NCI-H2196 treated with DMSO at 0.1 percent for 48 hours (cell line): ENCODE data around the gene CKLF.

Experiments
- DNase-seq: peaks from one replicate; lab custom pipeline; 2025; ENCODE audit not compliant: unreplicated experiment; lab: John Stamatoyannopoulos, UW

CKLF gene

DNA sequence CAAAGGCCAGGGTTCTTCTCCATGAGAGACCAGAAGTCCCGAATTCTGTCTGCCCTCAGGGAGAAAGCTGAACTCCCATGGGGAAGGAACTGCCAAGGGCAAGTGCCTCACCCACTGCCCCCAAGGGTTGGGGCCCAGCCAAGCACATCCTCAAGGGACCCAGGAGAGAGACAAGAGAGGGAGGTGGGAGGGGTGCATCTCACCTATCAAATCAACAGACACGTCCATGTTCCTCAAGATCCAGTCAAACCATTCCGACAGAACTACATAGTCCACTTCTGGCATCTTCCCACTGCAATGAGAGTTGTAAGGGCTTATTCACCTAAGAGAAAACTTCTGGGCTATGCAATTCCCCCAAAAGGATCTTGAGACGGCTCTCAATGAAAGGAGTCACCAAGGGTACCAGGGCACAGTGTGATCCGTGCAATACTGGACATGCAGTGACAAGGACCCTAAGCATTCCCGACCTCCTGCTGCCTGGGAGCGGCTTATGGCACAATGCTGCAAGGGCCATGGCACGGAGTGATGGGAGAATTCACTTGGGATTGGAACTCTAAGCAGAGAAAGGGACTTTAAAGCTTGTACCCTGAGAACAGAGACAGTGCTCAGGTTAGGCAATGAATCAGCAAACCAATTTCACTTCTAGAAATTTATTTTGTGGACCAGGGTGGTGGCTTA, 34.7 kb upstream of the CKLF start:
- DNase-seq: no peak

DNA sequence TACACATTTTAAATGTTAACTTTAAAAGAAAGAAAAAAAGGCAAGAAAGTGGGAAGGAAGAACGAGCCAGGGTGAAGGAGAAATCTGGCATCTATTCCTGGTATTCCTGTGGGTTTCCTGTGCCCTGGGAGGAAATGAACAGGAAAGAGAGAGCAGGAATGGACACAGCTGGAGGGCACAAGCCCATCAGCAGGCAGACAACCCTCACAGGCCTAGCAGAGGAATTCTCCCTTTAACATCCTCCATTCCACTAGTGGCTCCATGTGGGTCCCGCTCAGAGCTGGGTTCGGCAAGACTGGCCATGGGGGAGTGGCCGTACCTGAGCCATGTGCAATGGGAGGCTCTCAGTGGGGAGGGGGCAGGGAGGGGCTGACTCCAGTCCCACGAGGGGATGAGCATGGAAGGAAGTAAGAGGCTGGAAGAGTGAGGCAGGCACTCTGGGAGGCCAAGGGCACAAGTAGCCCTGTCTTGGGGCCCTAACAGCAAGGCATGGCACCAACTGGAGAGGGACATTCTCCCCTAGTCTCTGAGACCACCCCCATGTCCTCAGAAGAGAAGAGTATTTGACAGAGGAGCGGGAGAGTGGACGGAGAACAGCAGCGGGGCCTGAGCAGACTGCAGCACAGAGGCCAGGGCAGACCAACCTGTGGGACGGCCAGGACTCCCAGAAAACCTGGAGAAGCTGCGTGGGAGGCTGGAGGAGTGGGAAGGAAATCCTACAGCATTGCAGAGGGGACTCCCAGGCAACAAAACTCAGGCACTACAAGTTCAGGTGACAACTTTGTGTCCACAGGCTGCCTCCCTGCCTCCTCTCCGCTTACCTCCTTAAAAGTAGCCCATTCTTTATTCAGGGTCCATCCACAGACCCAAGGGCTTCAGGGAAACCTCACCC, 32.6 kb upstream of the CKLF start:
- no peak for DNase-seq

DNA sequence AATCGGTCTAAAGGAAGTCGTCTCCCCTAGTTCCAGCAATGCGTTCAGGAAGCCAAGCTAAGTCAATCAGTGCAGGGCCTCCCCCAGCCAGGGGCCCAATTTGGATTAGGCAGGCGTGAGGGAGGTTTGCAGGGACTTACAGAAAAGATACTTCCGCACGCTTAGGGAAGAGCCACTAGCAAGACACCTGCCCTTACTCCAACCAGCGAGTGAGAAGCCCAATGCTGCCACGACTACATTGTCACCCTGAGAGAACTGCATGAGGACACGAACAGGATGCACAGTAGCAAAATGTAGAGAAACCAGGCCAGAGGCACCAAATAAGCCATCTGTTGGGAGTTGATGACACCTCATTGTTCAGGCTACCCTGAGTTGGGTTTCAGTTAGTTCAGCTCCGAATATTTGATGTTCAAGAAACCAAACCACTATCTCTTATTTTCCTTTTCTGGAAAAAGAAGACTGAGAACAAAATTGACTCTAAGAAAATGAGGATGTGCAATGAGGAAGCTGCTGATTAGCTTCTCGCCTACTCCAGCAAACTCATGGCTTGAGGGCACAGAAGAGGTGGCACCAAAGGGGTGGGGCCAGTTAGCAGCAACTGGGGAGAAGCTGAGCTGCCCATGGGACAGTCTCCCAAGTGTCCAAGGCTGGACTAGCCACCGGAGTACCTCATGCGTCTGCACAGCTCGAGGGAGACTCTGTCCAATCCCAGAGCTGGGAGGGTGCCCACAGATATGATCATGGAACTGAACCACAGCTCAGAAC, 31.8 kb upstream of the CKLF start:
- DNase-seq: no peak

DNA sequence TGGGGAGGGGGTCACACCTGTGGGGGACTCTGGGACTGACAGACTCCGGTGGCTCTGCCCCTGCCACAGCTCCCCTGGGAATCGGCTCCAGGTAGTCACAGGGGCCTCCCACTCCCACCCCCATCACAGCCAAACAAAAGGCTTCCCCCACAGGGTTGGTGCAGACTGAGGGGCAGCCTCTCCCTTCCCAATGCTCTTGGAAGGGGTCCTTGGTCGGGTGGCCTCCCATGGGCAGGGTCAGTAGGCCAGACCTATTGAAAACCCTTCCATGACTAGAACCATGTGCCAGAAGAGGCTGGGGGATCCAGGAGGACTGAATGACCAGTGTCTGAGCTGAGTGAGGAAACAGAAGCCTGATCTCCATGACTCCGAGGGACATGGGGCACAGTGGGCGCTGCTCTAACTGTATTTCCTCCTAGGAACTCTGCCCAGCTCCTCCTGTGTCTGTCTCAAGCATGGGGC, 31.1 kb upstream of the CKLF start:
- no peak for DNase-seq

DNA sequence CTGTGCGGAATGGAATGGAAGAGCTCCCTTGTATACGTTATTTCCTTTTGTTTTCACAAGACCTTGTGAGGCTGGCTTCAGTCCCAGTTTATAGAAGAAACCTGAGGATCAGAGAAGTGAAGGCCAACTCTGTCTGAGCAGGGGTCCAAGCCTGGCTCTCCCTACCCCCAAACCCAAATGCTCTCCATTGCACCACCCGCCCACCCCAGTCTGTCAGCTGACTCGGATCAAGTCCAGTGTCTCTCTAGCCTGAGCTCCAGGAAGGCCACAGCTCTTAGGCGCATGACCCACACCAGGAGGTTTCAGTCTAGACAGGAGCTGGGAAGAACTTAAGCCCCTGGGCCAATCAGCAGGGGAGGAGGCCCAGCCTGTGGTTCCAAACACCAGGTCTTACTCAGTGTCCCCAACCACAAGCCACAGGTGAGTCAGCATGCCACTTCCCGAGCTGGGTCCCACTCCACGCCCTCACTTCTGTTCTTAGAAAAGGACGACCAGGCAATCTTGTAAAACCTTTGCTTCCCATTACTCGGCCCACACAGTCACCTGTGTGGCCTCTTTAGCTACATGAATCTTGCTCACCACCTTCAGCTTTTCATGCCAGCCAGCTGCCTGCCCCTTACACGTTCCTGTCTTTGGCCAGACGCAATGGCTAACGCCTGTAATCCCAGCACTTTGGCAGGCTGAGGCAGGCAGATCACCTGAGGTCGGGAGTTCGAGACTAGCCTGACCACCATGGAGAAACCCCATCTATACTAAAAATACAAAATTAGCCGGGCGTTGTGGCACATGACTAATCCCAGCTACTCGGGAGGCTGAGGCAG, 30.2 kb upstream of the CKLF start:
- no peak for DNase-seq

DNA sequence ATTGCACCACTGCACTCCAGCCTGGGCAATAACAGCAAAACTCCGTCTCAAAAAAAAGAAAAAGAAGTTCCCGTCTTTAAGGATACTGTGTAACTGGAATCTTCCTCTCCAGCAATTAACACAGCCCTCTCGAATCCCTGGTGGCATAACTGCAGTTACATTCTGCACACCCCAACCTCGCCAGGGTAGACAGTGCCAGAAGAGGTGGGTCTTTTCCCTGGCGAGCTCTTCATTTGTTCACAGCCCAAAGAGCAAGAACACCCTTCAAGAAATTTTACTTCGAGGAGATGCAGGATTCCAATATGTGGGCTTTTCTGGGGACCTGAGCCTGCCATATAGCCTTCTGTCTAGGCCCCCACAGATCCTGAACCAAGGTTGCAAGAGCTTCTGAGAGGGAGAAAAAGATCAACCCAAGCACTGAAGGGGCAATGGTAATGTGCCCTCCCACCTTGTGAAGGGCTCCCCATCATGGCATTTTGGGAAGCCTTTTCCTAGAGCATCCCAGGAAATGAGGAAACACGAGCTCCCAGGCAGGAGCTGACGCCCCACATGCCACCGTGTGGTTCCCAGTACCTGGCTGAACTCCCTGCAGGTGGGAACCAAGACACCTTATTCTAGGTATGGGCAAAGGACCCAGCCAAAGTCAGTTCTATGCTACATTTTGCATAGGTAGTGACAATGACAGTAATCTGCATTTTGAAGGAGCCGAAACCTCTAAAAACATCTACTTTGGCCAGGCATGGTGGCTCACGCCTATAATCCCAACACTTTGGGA, 29.4 kb upstream of the CKLF start:
- no peak for DNase-seq

DNA sequence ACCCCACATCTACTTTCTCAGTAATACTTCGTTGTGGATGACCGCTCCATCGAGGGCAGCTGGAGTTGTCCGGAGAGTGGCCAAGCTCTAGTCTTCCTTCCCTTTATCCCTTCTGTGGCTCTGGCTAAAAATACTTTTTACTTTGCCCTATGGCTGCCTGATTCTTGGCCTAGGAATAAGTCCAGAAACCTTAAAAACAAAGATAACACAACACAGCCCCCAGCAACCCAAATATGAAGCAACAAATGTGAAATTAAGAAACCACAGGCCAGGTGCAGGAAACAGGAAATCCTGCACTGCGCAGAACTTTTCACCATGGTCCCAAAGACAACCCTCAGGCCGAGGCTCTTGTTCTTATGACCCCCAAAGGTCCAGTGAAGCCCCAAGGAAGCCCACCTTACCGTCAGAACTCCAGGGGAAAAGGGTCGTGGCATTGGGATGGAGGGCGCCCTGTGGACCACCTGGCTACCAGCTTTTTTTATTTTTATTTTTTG, 28.5 kb upstream of the CKLF start:
- DNase-seq: no peak

DNA sequence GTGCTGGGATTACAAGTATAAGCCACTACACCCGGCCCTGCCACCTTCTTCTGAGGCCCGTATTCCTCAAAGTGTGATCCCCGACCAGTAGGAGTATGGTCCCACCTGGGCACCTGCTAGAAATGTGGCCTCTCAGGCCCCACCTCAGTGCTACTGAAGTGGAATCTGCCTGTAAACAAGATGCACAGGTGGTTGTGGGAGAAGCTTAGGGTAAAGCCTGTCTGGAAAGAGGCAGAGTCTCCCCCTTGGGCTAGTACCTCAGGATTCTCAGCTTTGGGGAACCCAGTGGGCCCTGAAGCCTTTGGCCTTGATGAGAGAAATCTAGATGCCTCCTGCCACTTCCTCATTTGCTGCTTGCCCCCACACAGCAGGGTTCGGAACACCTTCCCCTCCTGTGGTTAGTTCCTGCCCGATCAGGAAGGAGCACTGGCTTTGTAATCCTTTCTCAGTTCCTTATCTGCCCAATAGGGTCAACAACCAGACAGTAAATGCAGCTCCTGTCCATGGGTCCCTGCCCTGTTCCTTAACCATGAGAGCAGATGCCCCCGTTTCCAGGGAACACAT, 27.7 kb upstream of the CKLF start:
- no peak for DNase-seq

DNA sequence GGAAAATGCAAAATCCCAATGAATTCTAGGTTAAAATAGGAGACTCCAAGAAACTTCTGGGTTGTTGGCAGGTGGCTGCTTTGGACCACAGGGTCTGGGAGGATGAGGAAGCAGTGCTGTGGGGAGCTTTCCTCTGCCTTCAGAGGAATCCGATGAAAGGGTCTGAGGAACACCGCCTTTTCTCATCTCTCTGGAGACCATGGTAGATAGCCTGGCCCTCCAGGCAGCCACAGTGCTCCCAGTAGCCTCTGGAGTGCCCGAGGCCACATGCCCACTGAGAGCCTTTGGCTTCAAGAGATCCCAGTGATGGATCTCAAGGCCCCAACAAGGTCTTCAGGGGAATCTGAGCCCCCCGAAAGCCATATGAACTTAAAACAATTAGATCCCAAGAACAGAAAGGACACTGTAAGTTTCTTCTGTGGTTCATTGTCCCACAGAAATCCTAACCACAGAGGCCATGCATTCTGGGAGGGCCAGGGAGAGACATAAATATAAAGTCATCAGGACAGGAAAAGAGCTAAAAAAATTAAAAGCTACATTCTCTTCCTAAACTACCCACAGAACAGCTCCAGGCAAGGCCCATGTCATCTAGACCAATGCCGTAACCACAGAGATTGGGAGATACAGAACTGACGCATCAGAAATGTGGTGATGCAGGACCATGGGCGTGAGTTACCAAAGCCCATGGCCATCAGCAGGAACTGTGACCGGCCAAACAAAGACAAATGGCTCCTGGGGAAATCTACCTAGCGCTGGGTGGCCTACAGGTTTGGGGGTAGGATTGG, 26.8 kb upstream of the CKLF start:
- DNase-seq: no peak

DNA sequence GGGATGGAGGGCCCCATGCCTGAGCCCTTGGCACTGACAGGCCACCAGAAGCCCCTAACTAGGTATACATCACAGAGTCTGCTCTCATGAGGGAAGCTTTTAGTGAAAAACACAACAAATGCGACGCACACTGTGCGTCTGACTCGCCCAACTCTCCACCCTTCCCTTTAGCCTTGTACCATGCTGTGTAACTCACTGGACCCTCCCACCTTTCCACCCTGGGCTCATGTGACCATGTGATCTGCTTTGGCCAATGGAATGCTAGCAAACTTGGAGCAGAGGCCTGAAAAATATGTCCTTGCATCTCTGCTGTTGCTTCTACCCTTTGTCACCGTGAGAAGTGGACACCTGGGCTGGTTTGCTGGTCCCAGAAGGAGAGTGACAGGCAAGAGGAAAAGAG, 24.1 kb upstream of the CKLF start:
- DNase-seq: no peak

DNA sequence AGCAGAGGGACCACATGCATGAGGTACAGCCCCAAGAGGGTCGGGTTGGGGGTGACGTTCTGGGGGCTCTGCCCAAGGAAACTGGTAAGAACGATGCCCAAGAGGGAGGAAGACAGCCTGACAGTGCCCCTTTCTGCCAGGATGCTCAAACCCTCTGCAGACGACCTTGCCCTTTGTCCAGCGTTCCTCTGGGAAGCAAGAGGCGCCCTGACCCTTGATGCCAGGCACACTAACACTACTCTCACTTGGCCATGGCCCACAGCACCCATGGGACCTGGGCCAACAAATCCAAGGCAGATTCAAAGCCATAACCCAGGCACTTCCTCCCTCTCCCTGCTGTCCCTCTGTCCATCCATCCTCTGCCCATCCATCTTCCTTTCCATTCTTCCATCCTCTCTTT, 22.9 kb upstream of the CKLF start:
- no peak for DNase-seq

DNA sequence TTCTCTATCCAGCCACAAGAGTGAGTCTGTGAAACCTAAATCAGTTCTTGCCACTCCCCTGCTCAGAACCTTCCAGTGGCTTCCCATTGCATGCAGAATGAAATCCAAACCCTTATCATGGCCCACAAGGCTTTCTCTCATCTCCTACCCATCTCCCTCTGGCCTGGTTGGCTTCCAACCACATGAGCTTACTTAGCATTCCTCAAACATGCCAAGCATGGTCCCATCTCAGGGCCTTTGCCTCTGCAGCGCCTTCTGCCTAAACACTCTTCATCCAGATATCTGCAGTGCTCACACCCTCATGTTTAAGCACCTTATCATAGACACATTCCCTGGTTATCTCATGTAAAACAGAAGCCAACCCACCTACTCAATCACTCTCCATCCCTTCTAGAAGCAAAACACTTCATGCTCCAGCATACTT, 18.0 kb upstream of the CKLF start:
- no peak for DNase-seq

DNA sequence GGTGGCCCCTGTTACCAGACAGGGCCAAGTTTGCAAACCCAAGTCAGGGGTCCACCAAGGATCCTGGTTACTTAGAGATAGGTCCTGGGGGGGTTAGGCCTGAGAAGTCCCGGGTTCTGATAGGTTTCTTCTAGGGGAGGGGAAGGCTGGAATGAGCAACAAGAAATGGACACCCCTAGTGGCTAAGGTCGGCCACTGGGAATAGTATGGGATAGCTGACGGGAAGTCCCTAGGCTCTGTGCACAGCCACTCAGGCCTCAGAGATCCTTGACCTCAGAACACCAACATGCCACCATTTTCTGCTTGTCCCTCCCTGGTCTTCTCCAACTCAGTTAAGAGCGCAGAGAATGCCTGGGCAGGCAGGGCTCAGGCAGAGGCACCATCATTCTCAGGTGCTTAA, 15.9 kb upstream of the CKLF start:
- no peak for DNase-seq

DNA sequence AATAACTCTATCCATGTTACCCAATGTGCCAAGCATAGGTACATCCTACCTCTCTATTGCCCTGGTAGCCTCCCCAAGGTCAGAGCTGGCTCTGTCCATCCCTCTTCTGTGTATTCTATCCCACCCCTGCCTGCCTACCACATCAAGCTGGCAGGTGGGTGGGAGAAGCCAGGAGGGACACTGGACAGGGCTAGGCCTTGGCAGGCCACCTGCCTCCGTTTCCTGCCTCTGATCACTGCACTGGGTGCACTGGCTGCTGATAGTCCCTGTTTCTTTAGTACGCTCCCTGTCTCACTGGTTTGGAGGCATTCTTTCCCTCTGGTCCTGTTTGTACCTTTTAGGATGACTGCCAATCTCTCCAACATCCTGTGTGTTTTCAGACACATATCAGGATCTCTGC, 15.1 kb upstream of the CKLF start:
- no peak for DNase-seq

DNA sequence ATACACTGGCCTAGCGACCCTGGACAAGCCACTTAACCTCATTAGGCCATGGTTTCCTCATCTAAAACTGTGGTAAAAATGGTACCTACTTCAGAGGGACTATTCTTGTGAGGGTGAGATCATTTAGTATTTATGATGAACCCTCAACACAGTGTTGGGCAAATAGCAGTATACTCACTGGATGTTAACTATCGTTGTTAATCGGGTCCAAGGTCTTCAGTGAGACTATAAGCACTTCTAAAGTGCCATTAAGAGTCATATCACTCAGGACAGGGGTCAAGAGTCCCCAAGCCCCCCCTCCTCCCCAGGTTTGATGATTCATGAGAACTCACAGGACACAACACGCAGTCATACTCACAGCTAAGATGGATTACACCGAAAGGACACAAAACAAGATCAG, 13.5 kb upstream of the CKLF start:
- no peak for DNase-seq

DNA sequence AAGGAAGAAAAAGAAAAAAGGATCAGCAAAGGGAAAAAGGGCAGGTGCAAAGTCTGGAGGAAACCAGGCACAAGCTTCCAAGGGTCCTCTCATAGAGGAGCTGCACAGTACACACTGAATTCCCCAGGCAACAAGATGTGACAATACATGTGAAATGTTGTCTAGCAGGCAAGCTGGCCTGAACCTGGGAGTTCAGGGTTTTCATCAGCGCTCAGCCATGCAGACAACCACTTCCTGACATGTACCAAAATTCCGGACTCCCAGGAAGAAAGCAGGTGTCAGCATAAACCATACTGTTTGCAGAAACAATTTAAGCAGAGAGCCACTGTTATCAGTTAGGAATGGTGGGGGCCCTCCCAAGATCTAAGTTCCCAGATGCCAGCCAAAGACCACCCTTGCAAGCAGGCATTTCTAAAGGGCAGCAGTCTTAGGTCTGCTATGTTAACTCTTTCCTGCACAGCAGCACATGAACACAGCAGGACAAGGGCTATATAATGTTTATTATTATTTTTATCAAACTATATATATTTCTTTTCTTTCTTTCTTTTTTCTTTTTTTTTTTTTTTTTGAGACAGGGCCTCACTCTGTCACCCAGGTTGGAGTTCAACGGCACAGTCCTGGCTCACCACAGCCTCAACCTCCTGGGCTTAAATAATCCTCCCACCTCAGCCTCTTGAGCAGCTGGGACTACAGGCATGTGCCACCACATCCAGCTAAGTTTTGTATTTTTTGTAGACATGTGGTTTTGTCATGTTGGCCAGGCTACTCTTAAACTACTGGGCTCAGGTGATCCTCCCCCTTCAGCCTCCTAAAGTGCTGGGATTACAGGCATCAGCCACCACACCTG, 12.5 kb upstream of the CKLF start:
- DNase-seq: no peak

DNA sequence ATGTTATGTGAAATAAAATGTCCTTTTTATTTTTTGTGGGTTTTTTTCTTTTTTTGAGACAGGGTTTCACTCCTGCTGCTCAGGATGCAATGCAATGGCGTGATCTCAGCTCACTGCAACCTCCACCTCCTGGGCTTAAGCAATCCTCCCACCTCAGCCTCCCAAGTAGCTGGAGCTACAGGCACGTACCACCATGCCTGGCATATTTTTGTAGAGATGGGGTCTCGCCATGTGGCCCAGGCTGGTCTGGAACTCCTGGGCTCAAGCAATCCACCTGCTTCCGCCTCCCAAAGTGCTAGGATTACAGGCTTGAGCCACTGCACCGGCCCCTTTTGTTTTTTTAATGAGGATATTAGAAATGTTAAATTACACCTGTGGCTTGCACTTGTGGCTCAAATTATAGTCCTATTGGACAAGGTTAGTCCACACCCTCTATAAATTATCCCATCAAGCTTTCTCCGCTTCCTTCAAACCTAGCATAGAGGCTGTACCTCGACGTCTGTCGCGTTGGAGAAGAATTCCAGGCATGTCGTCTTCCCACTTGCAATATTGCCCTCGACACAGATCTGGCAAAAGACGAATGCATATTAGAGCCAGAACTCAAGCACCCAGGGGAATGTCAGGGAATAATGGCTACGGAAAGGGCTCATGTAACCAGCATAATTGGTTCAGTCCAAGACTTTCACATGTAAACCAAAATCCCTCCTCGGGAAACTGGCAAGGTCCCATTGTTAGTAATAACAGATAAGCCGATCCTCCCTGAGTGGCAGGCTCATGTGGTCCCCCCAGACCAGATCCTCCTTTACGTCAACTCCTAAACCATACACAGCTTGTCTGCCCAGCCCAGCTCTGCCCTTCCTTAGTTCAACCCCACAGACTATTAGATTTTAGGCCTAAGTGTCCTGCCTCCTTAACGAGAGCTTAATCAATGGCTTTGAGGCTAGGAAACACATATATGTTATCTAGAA, 10.7 kb upstream of the CKLF start:
- no peak for DNase-seq
